Activated CD8-positive, alpha-beta T cell treated with anti-CD3 and anti-CD28 coated beads, Interleukin-2, amount 10 ng/mL, durations not matched to agents 7 days and 5 days (primary cell): Measurements from ENCODE around the gene XIRP1. TPM values are rescaled to one million over a fixed set of nuclear protein-coding genes. Genes with fewer than 3 reads are reported as not detected.
A peak's percentile ranks its signal among the peaks of the same experiment; 100 is the strongest.

Experiments
- ATAC-seq: fragments of 150-1000 bp; cut with Tn5 transposase; one replicate; pipeline ENCODE4 v1.10.0; 2021; ENCODE audit warnings: moderate library complexity
- CTCF ChIA-PET: fragments of 350-600 bp; sonication (Branson Sonifier 250); formaldehyde crosslinking; loops from one replicate; lab custom pipeline; 2021; ENCODE audit warnings: antibody characterized with exemption; lab: Charles Lee
- POLR2A ChIA-PET: fragments of 350-600 bp; sonication (Branson Sonifier 250); formaldehyde crosslinking; loops from one replicate; lab custom pipeline; 2021; ENCODE audit warnings: antibody characterized with exemption; lab: Charles Lee
- DNase-seq: peaks from one replicate; pipeline ENCODE4 v3.0.0-alpha.2; 2020
- H3K27ac Mint-ChIP-seq: one replicate; pipeline ENCODE4 v1.8.0; 2021; ENCODE audit warnings: mild to moderate bottlenecking, mixed read lengths
- H3K27me3 Mint-ChIP-seq: one replicate; pipeline ENCODE4 v1.8.0; 2021; ENCODE audit warnings: low read depth, mixed read lengths
- H3K36me3 Mint-ChIP-seq: one replicate; pipeline ENCODE4 v1.8.0; 2021; ENCODE audit warnings: low read depth, mixed read lengths
- H3K4me1 Mint-ChIP-seq: one replicate; pipeline ENCODE4 v1.8.0; 2021; ENCODE audit warnings: low read depth, mixed read lengths
- H3K4me3 Mint-ChIP-seq: one replicate; pipeline ENCODE4 v1.8.0; 2021; ENCODE audit warnings: mild to moderate bottlenecking, mixed read lengths
- H3K9me3 Mint-ChIP-seq: one replicate; pipeline ENCODE4 v1.8.0; 2022; ENCODE audit warnings: mixed read lengths; ENCODE audit not compliant: insufficient read depth
- total RNA-seq, 2 experiments: library from RNA; stranded (reverse); gene quantifications; one replicate each; pipeline ENCODE4 v1.2.3, GENCODE V29; 2021

XIRP1 gene
- total RNA-seq, 2 experiments from 2014 or later, result not detected

DNA sequence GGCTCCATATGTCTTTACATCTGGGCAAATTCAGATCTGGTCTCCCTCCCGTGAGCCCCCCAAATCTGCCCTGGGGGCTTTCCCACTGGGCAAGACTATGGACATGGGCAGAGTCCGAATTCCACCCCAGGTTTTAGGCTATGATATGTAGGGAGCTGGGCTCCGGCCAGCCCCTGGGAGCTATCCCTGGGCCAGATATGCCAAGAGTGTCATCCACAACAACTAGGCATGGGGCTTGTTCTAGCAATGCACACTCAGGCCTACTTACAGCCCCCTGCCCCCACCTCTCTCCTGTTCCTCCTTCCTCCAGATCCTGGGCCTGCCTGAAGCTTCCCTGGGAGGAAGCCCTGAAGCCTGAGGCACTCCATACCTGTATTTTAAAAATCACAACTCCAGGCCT, 622 bp downstream of the XIRP1 start:
- no peak overlapping the region for H3K27ac Mint-ChIP-seq
- no peaks in the 10 kb centered on the region for H3K36me3 Mint-ChIP-seq
- ATAC-seq, result no peak
- H3K9me3 Mint-ChIP-seq, result no peaks in the 10 kb centered on the region
- DNase-seq, result no peak
- no peak overlapping the region for H3K4me3 Mint-ChIP-seq
- POLR2A ChIA-PET, result interaction anchor here (0.6 kb wide), 1 partner anchor 78 kb away, joined by 3 read pairs; no protein-coding TSS in a partner anchor
- CTCF ChIA-PET, result interaction anchor here (0.7 to 14.3 kb wide), 9 partner anchors 13 to 215 kb away, joined by 3 to 483 read pairs (median 4); partner anchors contain the start of genes CX3CR1 and RPSA
- H3K4me1 Mint-ChIP-seq, result peaks cover 2% of the 10 kb centered on the region
- peaks cover 4% of the 10 kb centered on the region for H3K27me3 Mint-ChIP-seq

GRCh38 chr3:39191111-39191510, 1.3 kb downstream of the XIRP1 start:
- Mint-ChIP-seq H3K27ac (no peak overlapping the region), H3K4me1 (peaks cover 2% of the 10 kb centered on the region), H3K9me3 (no peaks in the 10 kb centered on the region), H3K4me3 (no peak overlapping the region), H3K27me3 (peaks cover 2% of the 10 kb centered on the region), H3K36me3 (no peaks in the 10 kb centered on the region)
- ATAC-seq, result peak; percentile 38
- DNase-seq, result no peak
- POLR2A ChIA-PET, result interaction anchor here (0.6 to 2.6 kb wide), 2 partner anchors 78 to 97 kb away, joined by 3 to 14 read pairs; no protein-coding TSS in a partner anchor
- CTCF ChIA-PET, result interaction anchor here (0.6 to 14.3 kb wide), 18 partner anchors 13 to 216 kb away, joined by 3 to 483 read pairs (median 4); partner anchors contain the start of gene RPSA

- H3K4me1 Mint-ChIP-seq, result peaks cover 2% of the 10 kb centered on the region
- H3K36me3 Mint-ChIP-seq, result no peaks in the 10 kb centered on the region
- no peaks in the 10 kb centered on the region for H3K27me3 Mint-ChIP-seq
- POLR2A ChIA-PET, result interaction anchor here (2.6 kb wide), 1 partner anchor 98 kb away, joined by 14 read pairs; no protein-coding TSS in a partner anchor
- CTCF ChIA-PET, result interaction anchor here (0.6 to 14.3 kb wide), 47 partner anchors 9 to 309 kb away, joined by 3 to 483 read pairs (median 4); partner anchors contain the start of gene CX3CR1
- no peak for ATAC-seq
- H3K4me3 Mint-ChIP-seq, result no peak overlapping the region
- H3K9me3 Mint-ChIP-seq, result no peaks in the 10 kb centered on the region
- no peak for DNase-seq
- H3K27ac Mint-ChIP-seq, result no peak overlapping the region
Measured at GRCh38 chr3:39190281-39191025, 1.9 kb downstream of the XIRP1 start.

DNA sequence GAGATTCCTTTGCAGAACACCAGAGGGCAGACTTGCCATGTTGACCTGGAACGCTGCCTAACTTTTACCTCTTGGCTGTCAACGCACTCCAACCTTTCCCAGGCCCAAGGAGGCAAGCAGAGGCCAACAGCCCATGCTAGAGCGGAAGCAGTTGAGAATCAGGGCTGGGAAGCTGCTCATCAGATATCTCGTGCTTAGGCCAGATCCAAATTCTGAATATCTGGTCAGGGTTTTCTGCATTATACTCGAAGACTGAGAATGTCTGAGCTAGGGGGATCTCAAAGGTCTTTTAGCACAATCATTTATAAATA, 2.5 kb downstream of the XIRP1 start:
- Mint-ChIP-seq H3K27ac (no peak overlapping the region), H3K36me3 (no peaks in the 10 kb centered on the region), H3K27me3 (no peaks in the 10 kb centered on the region), H3K9me3 (no peaks in the 10 kb centered on the region), H3K4me3 (no peak overlapping the region), H3K4me1 (peaks cover 2% of the 10 kb centered on the region)
- POLR2A ChIA-PET, result interaction anchor here (2.6 kb wide), 1 partner anchor 98 kb away, joined by 14 read pairs; no protein-coding TSS in a partner anchor
- peak; percentile 67 for DNase-seq
- CTCF ChIA-PET, result interaction anchor here (0.6 to 14.3 kb wide), 44 partner anchors 8 to 310 kb away, joined by 3 to 483 read pairs (median 4); partner anchors contain the start of gene CX3CR1
- ATAC-seq, result peak; percentile 54

DNA sequence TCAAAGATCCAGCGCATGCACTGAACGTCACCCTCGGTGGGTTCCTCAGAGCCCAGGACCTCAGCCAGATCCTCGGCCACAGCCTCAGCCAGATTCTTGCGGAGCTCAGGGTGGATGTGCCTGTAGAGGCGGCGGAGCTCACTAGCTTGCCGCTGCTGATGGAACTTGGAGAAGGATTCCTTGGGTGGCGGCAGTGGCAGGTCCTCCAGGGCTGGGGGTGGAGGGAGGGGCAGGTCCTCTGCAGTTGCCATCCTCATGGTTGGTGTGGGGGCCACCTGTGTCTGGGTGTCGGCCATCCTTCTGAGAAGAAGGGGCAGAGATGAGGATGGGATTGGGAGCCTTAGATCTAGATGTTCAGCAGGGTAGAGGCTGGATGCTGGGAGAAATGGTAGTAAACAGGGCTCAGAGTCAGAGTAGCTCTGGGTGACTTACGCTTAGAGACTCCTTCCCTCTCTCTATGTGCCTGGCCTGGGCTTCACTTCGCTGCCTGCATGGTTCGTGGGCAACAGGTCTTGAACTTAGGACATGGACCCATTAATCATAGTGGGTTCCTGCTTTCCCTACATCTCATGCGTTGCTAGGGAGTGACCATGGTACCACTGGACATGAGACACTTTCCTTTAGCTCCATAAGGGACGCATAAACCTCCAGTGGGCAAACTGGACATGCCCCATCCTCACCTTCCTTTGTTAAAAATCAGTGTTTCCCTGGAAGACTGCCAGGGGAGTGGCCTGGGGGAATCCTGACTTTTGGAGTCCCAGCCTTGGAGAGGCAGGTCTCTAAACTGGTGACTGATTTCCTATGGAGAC, 3.0 kb downstream of the XIRP1 start:
- Mint-ChIP-seq H3K9me3 (no peaks in the 10 kb centered on the region), H3K36me3 (no peaks in the 10 kb centered on the region), H3K4me3 (no peak overlapping the region), H3K27me3 (no peaks in the 10 kb centered on the region), H3K4me1 (peaks cover 2% of the 10 kb centered on the region), H3K27ac (no peak overlapping the region)
- ChIA-PET CTCF (interaction anchor here (0.8 to 14.3 kb wide), 31 partner anchors 8 to 310 kb away, joined by 3 to 483 read pairs (median 4); partner anchors contain the start of gene CX3CR1), POLR2A (interaction anchor here (2.6 kb wide), 1 partner anchor 99 kb away, joined by 14 read pairs; no protein-coding TSS in a partner anchor)
- ATAC-seq, result no peak
- no peak for DNase-seq

DNA sequence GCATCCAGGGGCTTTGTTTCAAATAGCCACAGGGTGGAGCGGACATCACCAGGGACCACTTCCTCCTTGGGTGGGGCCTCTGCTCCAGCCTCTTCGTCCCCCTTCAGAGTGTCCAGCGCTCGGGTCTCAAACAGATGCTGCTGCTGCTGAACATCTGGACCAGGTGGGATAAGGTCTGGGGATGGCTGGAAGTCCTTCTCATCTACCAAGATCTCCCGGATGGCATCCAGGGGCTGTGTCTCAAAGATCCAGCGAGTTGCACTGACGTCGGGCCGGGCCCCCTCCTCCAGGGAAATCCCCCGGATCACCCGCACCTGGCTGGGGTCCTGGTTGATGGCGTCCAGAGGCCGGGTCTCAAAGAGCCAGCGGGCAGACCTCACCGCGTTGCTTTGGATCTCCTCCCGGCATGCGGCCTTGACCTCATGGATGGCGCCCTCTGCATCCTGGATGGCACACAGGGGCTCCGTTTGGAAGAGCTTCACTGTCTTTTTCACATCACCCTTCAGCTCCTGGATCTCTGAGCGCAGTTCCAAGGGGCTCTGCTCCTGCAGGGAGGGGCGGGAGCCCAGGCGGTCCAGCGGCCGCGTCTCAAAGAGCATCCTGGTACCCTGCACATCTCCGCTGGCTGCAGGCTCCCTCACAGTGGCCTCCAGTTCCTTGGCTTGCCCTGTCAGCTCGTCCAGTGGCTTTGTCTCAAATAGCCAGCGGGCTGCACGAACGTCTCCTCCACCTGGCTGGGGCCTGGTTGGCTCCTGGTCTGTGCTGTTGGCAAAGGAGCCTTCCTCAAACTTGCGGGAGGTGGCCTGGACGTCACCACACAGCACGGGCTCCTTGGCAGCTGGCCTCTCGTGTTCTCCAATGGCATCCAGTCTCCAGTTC, 3.9 kb downstream of the XIRP1 start:
- Mint-ChIP-seq H3K27ac (no peak overlapping the region), H3K9me3 (no peaks in the 10 kb centered on the region), H3K4me3 (no peak overlapping the region), H3K4me1 (peaks cover 2% of the 10 kb centered on the region), H3K36me3 (no peaks in the 10 kb centered on the region), H3K27me3 (no peaks in the 10 kb centered on the region)
- POLR2A ChIA-PET, result interaction anchor here (2.6 kb wide), 1 partner anchor 100 kb away, joined by 14 read pairs; no protein-coding TSS in a partner anchor
- CTCF ChIA-PET, result interaction anchor here (0.9 to 14.3 kb wide), 12 partner anchors 10 to 219 kb away, joined by 3 to 483 read pairs (median 10); no protein-coding TSS in a partner anchor
- ATAC-seq (no peak), DNase-seq (no peak)

DNA sequence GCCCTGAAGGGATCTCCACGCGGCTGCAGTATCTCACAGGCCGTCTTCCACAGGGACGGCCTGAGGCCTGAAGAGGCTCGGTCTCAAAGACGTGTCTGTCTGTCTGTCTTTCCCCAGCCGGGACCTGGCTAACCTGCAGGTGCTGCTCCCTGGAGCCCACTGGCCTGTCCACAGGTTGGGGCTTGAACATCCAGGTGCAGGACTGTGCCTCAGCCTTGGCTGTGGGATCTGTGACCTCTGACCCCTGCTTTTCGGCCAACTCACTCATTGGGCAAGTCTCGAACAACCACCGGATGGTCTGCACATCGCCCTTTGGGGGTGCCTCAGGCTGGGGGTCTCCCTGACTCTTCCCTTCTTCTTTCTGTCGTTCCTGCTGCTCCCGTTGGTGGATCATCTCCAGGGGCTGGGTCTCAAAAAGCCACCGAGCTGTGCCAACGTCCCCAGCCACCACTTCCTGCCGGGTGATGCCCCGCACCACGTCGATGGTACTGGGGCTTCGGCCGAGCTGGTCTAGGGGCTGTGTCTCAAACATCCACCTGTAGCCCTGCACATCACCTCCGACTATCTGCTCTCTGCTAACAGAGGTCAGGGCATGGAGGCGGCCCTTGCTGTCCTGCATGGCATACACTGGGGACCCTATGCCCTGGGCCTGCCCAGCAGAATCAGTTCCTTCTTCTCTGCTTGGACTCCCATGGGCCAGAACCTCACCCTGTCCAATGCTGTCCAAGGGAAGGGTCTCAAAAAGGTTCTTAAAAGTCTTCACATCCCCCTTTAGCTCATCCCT, 4.8 kb downstream of the XIRP1 start:
- no peaks in the 10 kb centered on the region for H3K9me3 Mint-ChIP-seq
- no peaks in the 10 kb centered on the region for H3K27me3 Mint-ChIP-seq
- DNase-seq, result no peak
- no peak overlapping the region for H3K27ac Mint-ChIP-seq
- H3K4me1 Mint-ChIP-seq, result peaks cover 2% of the 10 kb centered on the region
- H3K4me3 Mint-ChIP-seq, result no peak overlapping the region
- ATAC-seq, result no peak
- no peaks in the 10 kb centered on the region for H3K36me3 Mint-ChIP-seq
- ChIA-PET CTCF (interaction anchor here (1.2 to 14.3 kb wide), 3 partner anchors 61 to 191 kb away, joined by 3 to 483 read pairs (median 15); no protein-coding TSS in a partner anchor), POLR2A (no interaction called here)

DNA sequence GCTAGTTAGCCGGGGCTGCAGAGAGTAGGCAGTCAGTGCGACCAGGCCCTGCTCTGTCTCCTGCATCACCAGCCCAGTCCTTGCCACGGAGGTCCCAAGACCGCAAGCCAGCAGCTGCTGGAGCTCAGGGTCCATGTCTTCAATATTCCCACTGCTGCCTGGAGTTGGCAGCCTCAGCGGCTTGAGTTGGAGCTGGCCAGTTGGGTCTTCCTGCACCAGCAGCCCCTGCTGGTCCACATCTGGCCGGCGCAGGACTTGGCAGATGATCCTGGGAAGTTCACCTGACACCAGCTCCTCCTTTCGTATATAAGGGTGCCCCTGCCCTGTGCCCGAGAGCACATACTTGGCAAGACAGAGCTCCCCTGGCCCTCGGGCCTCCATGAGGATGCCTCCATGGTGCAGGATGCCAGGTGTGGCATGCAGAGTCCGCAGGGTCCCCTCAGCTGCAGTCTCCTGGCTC, 5.7 kb downstream of the XIRP1 start:
- DNase-seq, result no peak
- ChIA-PET CTCF (interaction anchor here (4.5 to 14.3 kb wide), 2 partner anchors 60 to 103 kb away, joined by 15 to 483 read pairs; no protein-coding TSS in a partner anchor), POLR2A (no interaction called here)
- Mint-ChIP-seq H3K27ac (no peak overlapping the region), H3K9me3 (no peaks in the 10 kb centered on the region), H3K4me3 (no peak overlapping the region), H3K36me3 (no peaks in the 10 kb centered on the region), H3K4me1 (peaks cover 1% of the 10 kb centered on the region), H3K27me3 (no peaks in the 10 kb centered on the region)
- ATAC-seq, result no peak

- no peak overlapping the region for H3K27ac Mint-ChIP-seq
- H3K27me3 Mint-ChIP-seq, result no peaks in the 10 kb centered on the region
- ATAC-seq (no peak), DNase-seq (no peak)
- CTCF ChIA-PET, result interaction anchor here (4.5 to 14.3 kb wide), 2 partner anchors 59 to 104 kb away, joined by 15 to 483 read pairs; no protein-coding TSS in a partner anchor
- no peak overlapping the region for H3K4me3 Mint-ChIP-seq
- no peaks in the 10 kb centered on the region for H3K36me3 Mint-ChIP-seq
- POLR2A ChIA-PET, result no interaction called here
- H3K9me3 Mint-ChIP-seq, result no peaks in the 10 kb centered on the region
- peaks cover 4% of the 10 kb centered on the region for H3K4me1 Mint-ChIP-seq
Measured at GRCh38 chr3:39185959-39186691, 6.3 kb downstream of the XIRP1 start.
